ENCODE results near the gene CEP112. TPM values are rescaled to one million over a fixed set of nuclear protein-coding genes. Genes with fewer than 3 reads are reported as not detected.

CEP112 gene
- total RNA-seq, 1 donor from 2014 or later = 9.7 TPM

- TF ChIP-seq CTCF (IDR thresholded peaks at IDR 0.05) (no peak), EZH2 (IDR thresholded peaks at IDR 0.05) (no peak), EZH2phosphoT487 (IDR thresholded peaks at IDR 0.05) (no peak)
- Histone ChIP-seq H3K4me3 (no peak overlapping the region), H3K4me2 (no peak overlapping the region), H3K9ac (no peak overlapping the region), H4K20me1 (ENCODE audit: low read depth) (no peaks in the 10 kb centered on the region), H3K79me2 (ENCODE audit: low read depth) (no peaks in the 10 kb centered on the region), H3K4me1 (no peaks in the 10 kb centered on the region), H3K27me3 (no peaks in the 10 kb centered on the region), H3K27ac (no peak overlapping the region), H3F3A (ENCODE audit: low read depth) (no peaks in the 10 kb centered on the region), H3K9me3 (ENCODE audit: low read depth) (no peaks in the 10 kb centered on the region), H3K36me3 (no peaks in the 10 kb centered on the region), H2AFZ (replicated peaks) (peak overlapping the region; percentile 26)
- Mint-ChIP-seq H3K36me3 (peaks cover 10% of the 10 kb centered on the region), H3K4me3 (no peak overlapping the region), H3K9me3 (peaks cover 8% of the 10 kb centered on the region), H3K4me1 (peaks cover 23% of the 10 kb centered on the region), H3K27me3 (ENCODE audit: insufficient read depth, low read depth) (no peaks in the 10 kb centered on the region), H3K27ac (peak overlapping the region; percentile 79)
- DNase-seq (ENCODE audit: low spot score) = no peak
Observed at GRCh38 chr17:65774787-65775186, 417.1 kb downstream of the CEP112 start.

GRCh38 chr17:65772989-65773388, 418.9 kb downstream of the CEP112 start:
- H3K27me3 Mint-ChIP-seq (ENCODE audit: insufficient read depth, low read depth) = no peaks in the 10 kb centered on the region
- peaks cover 8% of the 10 kb centered on the region for H3K9me3 Mint-ChIP-seq
- H3K4me1 ChIP-seq = no peaks in the 10 kb centered on the region
- no peak overlapping the region for H3K27ac ChIP-seq
- no peaks in the 10 kb centered on the region for H3K9me3 ChIP-seq (ENCODE audit: low read depth)
- DNase-seq (ENCODE audit: low spot score) = no peak
- peaks cover 23% of the 10 kb centered on the region for H3K4me1 Mint-ChIP-seq
- no peak overlapping the region for H3K9ac ChIP-seq
- H3K4me3 Mint-ChIP-seq = no peak overlapping the region
- H3K27ac Mint-ChIP-seq = peak overlapping the region; percentile 21
- H3K36me3 ChIP-seq = no peaks in the 10 kb centered on the region
- TF ChIP-seq EZH2 (IDR thresholded peaks at IDR 0.05) = no peak
- TF ChIP-seq CTCF (IDR thresholded peaks at IDR 0.05) = no peak
- TF ChIP-seq EZH2phosphoT487 (IDR thresholded peaks at IDR 0.05) = no peak
- H3K79me2 ChIP-seq (ENCODE audit: low read depth) = no peaks in the 10 kb centered on the region
- H3K4me3 ChIP-seq = no peak overlapping the region
- H3K36me3 Mint-ChIP-seq = peaks cover 9% of the 10 kb centered on the region
- H3K27me3 ChIP-seq = no peaks in the 10 kb centered on the region
- H3K4me2 ChIP-seq = no peak overlapping the region
- no peaks in the 10 kb centered on the region for H3F3A ChIP-seq (ENCODE audit: low read depth)
- H4K20me1 ChIP-seq (ENCODE audit: low read depth) = no peaks in the 10 kb centered on the region
- H2AFZ ChIP-seq (replicated peaks) = no peak overlapping the region

- no peak for TF ChIP-seq EZH2phosphoT487 (IDR thresholded peaks at IDR 0.05)
- TF ChIP-seq CTCF (IDR thresholded peaks at IDR 0.05) = no peak
- no peak for TF ChIP-seq EZH2 (IDR thresholded peaks at IDR 0.05)
- Mint-ChIP-seq H3K4me3 (no peak overlapping the region), H3K4me1 (peaks cover 23% of the 10 kb centered on the region), H3K36me3 (peaks cover 7% of the 10 kb centered on the region), H3K27ac (no peak overlapping the region), H3K27me3 (ENCODE audit: insufficient read depth, low read depth) (no peaks in the 10 kb centered on the region), H3K9me3 (peaks cover 12% of the 10 kb centered on the region)
- H3K4me3 ChIP-seq = no peak overlapping the region
- no peaks in the 10 kb centered on the region for H3K4me1 ChIP-seq
- no peaks in the 10 kb centered on the region for H3K79me2 ChIP-seq (ENCODE audit: low read depth)
- no peaks in the 10 kb centered on the region for H3F3A ChIP-seq (ENCODE audit: low read depth)
- no peak for DNase-seq (ENCODE audit: low spot score)
- no peaks in the 10 kb centered on the region for H3K36me3 ChIP-seq
- H3K27me3 ChIP-seq = no peaks in the 10 kb centered on the region
- no peaks in the 10 kb centered on the region for H4K20me1 ChIP-seq (ENCODE audit: low read depth)
- no peak overlapping the region for H3K4me2 ChIP-seq
- H3K27ac ChIP-seq = no peak overlapping the region
- H3K9me3 ChIP-seq (ENCODE audit: low read depth) = no peaks in the 10 kb centered on the region
- H2AFZ ChIP-seq (replicated peaks) = no peak overlapping the region
- H3K9ac ChIP-seq = no peak overlapping the region
Observed at GRCh38 chr17:65771704-65772103, 420.2 kb downstream of the CEP112 start.

All from neural progenitor cell (in vitro differentiated cells).